Measurements from ENCODE around the gene PLK2. TPM values are rescaled to one million over a fixed set of nuclear protein-coding genes. Genes with fewer than 3 reads are reported as not detected.
A peak's percentile ranks its signal among the peaks of the same experiment; 100 is the strongest.

The PLK2 gene
- polyA plus RNA-seq, 2 of the 4 experiments (the other 2 are of a cell fraction), result 168 to 230 TPM

DNA sequence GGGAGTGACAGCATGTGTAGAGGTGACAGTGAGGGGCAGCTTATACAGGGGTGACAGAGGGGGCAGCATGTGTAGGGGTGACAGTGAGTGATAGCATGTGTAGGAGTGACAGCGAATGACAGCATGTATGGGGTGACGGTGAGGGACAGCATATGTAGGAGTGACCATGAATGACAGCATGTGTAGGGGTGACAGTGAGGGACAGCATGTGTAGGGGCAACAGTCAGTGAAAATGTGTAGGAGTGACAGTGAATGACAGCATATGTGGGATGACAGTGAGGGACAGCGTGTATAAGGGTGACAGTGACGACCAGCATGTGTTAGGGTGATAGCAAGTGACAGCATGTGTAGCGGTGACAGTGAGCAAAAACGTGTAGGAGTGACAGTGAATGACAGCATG is 21.9 kb upstream of the PLK2 start:
- DNase-seq (ENCODE audit: low read depth in 1 of 2, low spot score in 1 of 2) (no peak), FAIRE-seq (no peak), ATAC-seq (no peak)
- CTCF ChIA-PET, result no interaction called here
- Histone ChIP-seq H3K4me2 (no peak overlapping the region), H3K4me3 (no peak overlapping the region), H3K27ac (no peak overlapping the region), H3K9me3 (no peaks in the 10 kb centered on the region), H3K4me1 (0 out of 3 replicates have a peak, but pooled peaks cover 3% of the 10 kb centered on the region)
- TF ChIP-seq CEBPB (IDR thresholded peaks at IDR 0.05), result no peak
- POLR2A ChIA-PET, result no interaction called here
- WGBS (ENCODE audit: missing lambda C conversion rate), result 47% methylated on average over 6 of the region's 6 CpGs

DNA sequence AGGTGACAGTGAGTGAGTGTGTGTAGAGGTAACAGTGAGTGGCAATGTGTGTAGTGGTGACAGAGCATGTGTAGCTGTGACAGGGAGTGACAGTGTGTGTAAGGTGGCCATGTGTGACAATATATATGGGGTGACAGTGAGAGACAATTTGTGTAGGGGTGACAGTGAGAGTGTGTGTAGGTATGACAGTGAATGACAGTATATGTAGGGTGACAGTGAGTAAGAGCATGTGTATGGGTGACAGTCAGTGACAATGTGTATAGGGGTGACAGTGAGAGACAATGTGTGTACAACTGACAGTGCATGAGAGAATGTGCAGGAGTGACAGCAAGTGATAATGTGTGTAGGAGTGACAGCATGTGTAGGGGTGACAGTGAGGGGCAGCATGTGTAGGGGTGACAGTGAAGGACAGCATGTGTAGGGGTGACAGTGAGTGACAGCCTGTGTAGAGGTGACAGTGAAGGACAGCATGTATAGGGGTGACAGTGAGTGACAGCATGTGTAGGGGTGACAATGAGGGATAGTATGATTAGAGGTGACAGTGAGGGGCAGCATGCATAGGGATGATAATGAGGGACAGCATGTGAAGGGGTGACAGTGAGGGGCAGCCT is 21.3 kb upstream of the PLK2 start:
- Histone ChIP-seq H3K4me3 (no peak overlapping the region), H3K4me1 (0 out of 3 replicates have a peak, but pooled peaks cover 3% of the 10 kb centered on the region), H3K9me3 (0 out of 3 replicates have a peak, but pooled peaks cover under 1% of the 10 kb centered on the region), H3K27ac (no peak overlapping the region), H3K4me2 (no peak overlapping the region)
- ChIA-PET CTCF (interaction anchor here (0.5 to 4.8 kb wide), 2 partner anchors 367 to 393 kb away, joined by 3 to 80 read pairs; no protein-coding TSS in a partner anchor), POLR2A (no interaction called here)
- FAIRE-seq, result peak; percentile 32
- ATAC-seq, result no peak
- TF ChIP-seq RAD21 (conservative IDR thresholded peaks at IDR 0.05 in 1 of 2, IDR thresholded peaks at IDR 0.05 in 1 of 2), result no peak
- no peak for TF ChIP-seq PHF8 (IDR thresholded peaks at IDR 0.05; ENCODE audit: borderline replicate concordance, low read depth)
- no peak for TF ChIP-seq FOSB (CRISPR knock-in tag; IDR thresholded peaks at IDR 0.05)
- TF ChIP-seq MAZ (IDR thresholded peaks at IDR 0.05; ENCODE audit: borderline replicate concordance, low read depth, low read length), result no peak
- no peak for TF ChIP-seq NFE2L2 (conservative IDR thresholded peaks at IDR 0.05; ENCODE audit: low read length)
- no peak for TF ChIP-seq FOXS1 (CRISPR knock-in tag; IDR thresholded peaks at IDR 0.05)
- TF ChIP-seq EHF (CRISPR knock-in tag; IDR thresholded peaks at IDR 0.05), result no peak
- no peak for TF ChIP-seq CBX2 (IDR thresholded peaks at IDR 0.05; ENCODE audit: borderline replicate concordance, low read depth)
- no peak for TF ChIP-seq FOSL2 (IDR thresholded peaks at IDR 0.05)
- no peak for TF ChIP-seq FOSL2 (CRISPR knock-in tag; IDR thresholded peaks at IDR 0.05)
- TF ChIP-seq CBX8 (IDR thresholded peaks at IDR 0.05), result no peak
- no peak for TF ChIP-seq EHMT2 (IDR thresholded peaks at IDR 0.05; ENCODE audit: low read depth)
- no peak for TF ChIP-seq ZC3H11A (IDR thresholded peaks at IDR 0.05)
- TF ChIP-seq, protein P1, sequence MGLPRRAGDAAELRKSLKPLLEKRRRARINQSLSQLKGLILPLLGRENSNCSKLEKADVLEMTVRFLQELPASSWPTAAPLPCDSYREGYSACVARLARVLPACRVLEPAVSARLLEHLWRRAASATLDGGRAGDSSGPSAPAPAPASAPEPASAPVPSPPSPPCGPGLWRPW (IDR thresholded peaks at IDR 0.05), result no peak
- TF ChIP-seq MYC (IDR thresholded peaks at IDR 0.05; ENCODE audit: borderline replicate concordance, low read length), result no peak
- TF ChIP-seq TFCP2L1 (CRISPR knock-in tag; IDR thresholded peaks at IDR 0.05), result no peak
- TF ChIP-seq, protein P2, sequence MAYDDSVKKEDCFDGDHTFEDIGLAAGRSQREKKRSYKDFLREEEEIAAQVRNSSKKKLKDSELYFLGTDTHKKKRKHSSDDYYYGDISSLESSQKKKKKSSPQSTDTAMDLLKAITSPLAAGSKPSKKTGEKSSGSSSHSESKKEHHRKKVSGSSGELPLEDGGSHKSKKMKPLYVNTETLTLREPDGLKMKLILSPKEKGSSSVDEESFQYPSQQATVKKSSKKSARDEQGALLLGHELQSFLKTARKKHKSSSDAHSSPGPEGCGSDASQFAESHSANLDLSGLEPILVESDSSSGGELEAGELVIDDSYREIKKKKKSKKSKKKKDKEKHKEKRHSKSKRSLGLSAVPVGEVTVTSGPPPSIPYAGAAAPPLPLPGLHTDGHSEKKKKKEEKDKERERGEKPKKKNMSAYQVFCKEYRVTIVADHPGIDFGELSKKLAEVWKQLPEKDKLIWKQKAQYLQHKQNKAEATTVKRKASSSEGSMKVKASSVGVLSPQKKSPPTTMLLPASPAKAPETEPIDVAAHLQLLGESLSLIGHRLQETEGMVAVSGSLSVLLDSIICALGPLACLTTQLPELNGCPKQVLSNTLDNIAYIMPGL (CRISPR knock-in tag; IDR thresholded peaks at IDR 0.05; ENCODE audit: borderline replicate concordance), result no peak
- no peak for TF ChIP-seq KDM1A (IDR thresholded peaks at IDR 0.05; ENCODE audit: low read depth)
- no peak for TF ChIP-seq TP53 (CRISPR knock-in tag; IDR thresholded peaks at IDR 0.05)
- DNase-seq (ENCODE audit: low read depth in 1 of 2, low spot score in 1 of 2), result no peak

DNA sequence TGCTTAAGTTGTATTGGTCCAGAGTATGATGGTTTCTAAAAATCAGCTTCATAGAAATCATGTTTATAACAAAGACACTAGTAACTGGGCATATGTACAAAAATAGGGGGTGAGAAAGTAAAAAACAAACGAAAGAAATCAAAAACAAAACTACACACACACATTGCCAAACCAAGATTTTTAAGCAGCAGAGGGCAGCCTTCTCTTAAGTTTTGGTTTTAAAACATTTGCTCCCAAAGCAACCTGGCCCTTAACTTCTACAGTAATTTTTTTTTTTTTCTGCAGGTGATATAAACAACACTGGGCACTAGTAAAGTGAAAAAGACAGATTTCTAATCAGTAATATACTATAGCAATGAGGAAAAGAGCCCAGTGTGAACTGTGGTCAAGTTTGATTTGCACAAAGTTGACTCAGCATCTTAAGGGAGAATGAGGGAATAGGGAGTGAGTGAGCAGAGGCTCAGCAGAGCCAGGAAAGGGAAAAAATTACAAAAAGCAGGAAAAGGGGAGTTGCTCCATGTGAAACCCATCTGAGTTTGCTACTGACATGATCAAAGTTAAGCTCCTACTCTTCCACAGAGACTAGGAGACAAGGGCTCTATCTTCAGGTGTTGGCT is 18.0 kb upstream of the PLK2 start:
- DNase-seq (ENCODE audit: low read depth in 1 of 2, low spot score in 1 of 2) (no peak), ATAC-seq (peak in 1 of 2 experiments; percentile 61; a peak in 3 of 6 replicates), FAIRE-seq (no peak)
- H3K9me3 ChIP-seq, result peaks cover 14% of the 10 kb centered on the region; the same call in 2 of the 3 replicates
- 4% methylated on average over 1 of the region's 1 CpG for WGBS (ENCODE audit: missing lambda C conversion rate)
- ChIA-PET CTCF (interaction anchor here (0.6 to 4.8 kb wide), 24 partner anchors 9 to 1372 kb away, joined by 3 to 80 read pairs (median 4); no protein-coding TSS in a partner anchor), POLR2A (no interaction called here)
- no peak overlapping the region for H3K4me3 ChIP-seq
- H3K27ac ChIP-seq, result no peak overlapping the region
- H3K4me2 ChIP-seq, result peak overlapping the region; percentile 34; the same call in 2 of the 3 replicates
- TF ChIP-seq MAFK (IDR thresholded peaks at IDR 0.05; ENCODE audit: partially characterized antibody), result no peak
- TF ChIP-seq HDAC2 (IDR thresholded peaks at IDR 0.05), result no peak
- TF ChIP-seq JUNB (IDR thresholded peaks at IDR 0.05), result no peak
- TF ChIP-seq, protein P3, sequence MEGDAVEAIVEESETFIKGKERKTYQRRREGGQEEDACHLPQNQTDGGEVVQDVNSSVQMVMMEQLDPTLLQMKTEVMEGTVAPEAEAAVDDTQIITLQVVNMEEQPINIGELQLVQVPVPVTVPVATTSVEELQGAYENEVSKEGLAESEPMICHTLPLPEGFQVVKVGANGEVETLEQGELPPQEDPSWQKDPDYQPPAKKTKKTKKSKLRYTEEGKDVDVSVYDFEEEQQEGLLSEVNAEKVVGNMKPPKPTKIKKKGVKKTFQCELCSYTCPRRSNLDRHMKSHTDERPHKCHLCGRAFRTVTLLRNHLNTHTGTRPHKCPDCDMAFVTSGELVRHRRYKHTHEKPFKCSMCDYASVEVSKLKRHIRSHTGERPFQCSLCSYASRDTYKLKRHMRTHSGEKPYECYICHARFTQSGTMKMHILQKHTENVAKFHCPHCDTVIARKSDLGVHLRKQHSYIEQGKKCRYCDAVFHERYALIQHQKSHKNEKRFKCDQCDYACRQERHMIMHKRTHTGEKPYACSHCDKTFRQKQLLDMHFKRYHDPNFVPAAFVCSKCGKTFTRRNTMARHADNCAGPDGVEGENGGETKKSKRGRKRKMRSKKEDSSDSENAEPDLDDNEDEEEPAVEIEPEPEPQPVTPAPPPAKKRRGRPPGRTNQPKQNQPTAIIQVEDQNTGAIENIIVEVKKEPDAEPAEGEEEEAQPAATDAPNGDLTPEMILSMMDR (IDR thresholded peaks at IDR 0.05), result peak; percentile 70
- peak; percentile 73 for TF ChIP-seq SMC3 (IDR thresholded peaks at IDR 0.05)
- TF ChIP-seq RFX5 (IDR thresholded peaks at IDR 0.05), result no peak
- TF ChIP-seq NPAS2 (CRISPR knock-in tag; IDR thresholded peaks at IDR 0.05; ENCODE audit: borderline replicate concordance), result no peak
- TF ChIP-seq RAD21 (conservative IDR thresholded peaks at IDR 0.05 in 1 of 2, IDR thresholded peaks at IDR 0.05 in 1 of 2), result peak; percentile 68 to 75
- peak in 1 of 2 experiments; percentile 8; a peak in 1 of 4 replicates for TF ChIP-seq CEBPB (IDR thresholded peaks at IDR 0.05)
- H3K4me1 ChIP-seq, result 0 out of 3 replicates have a peak, but pooled peaks cover 3% of the 10 kb centered on the region

Measured in A549 (cell line).